ENCODE measurements around the gene MS4A18.

- TF ChIP-seq OVOL2 (CRISPR knock-in tag; IDR thresholded peaks at IDR 0.05; ENCODE audit: borderline replicate concordance) (no peak), SP1 (CRISPR knock-in tag; conservative IDR thresholded peaks at IDR 0.05) (no peak), NFYB (CRISPR knock-in tag; conservative IDR thresholded peaks at IDR 0.05; ENCODE audit: low read depth) (no peak), ZNF232 (CRISPR knock-in tag; IDR thresholded peaks at IDR 0.05) (no peak), CREB1 (CRISPR knock-in tag; IDR thresholded peaks at IDR 0.05) (no peak), ZNF423 (CRISPR knock-in tag; IDR thresholded peaks at IDR 0.05) (no peak), ZBTB43 (CRISPR knock-in tag; IDR thresholded peaks at IDR 0.05) (no peak)
- TF ChIP-seq, protein P1, sequence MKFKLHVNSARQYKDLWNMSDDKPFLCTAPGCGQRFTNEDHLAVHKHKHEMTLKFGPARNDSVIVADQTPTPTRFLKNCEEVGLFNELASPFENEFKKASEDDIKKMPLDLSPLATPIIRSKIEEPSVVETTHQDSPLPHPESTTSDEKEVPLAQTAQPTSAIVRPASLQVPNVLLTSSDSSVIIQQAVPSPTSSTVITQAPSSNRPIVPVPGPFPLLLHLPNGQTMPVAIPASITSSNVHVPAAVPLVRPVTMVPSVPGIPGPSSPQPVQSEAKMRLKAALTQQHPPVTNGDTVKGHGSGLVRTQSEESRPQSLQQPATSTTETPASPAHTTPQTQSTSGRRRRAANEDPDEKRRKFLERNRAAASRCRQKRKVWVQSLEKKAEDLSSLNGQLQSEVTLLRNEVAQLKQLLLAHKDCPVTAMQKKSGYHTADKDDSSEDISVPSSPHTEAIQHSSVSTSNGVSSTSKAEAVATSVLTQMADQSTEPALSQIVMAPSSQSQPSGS (CRISPR knock-in tag; IDR thresholded peaks at IDR 0.05; ENCODE audit: borderline replicate concordance, low read depth), result no peak
- TF ChIP-seq, protein P2, sequence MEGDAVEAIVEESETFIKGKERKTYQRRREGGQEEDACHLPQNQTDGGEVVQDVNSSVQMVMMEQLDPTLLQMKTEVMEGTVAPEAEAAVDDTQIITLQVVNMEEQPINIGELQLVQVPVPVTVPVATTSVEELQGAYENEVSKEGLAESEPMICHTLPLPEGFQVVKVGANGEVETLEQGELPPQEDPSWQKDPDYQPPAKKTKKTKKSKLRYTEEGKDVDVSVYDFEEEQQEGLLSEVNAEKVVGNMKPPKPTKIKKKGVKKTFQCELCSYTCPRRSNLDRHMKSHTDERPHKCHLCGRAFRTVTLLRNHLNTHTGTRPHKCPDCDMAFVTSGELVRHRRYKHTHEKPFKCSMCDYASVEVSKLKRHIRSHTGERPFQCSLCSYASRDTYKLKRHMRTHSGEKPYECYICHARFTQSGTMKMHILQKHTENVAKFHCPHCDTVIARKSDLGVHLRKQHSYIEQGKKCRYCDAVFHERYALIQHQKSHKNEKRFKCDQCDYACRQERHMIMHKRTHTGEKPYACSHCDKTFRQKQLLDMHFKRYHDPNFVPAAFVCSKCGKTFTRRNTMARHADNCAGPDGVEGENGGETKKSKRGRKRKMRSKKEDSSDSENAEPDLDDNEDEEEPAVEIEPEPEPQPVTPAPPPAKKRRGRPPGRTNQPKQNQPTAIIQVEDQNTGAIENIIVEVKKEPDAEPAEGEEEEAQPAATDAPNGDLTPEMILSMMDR (IDR thresholded peaks at IDR 0.05), result no peak
- TF ChIP-seq, protein P3, sequence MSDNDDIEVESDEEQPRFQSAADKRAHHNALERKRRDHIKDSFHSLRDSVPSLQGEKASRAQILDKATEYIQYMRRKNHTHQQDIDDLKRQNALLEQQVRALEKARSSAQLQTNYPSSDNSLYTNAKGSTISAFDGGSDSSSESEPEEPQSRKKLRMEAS (CRISPR knock-in tag; IDR thresholded peaks at IDR 0.05), result no peak
Measured at GRCh38 chr11:60719391-60719790, 5.1 kb upstream of the MS4A18 start.
